ENCODE results near the gene GPBAR1. TPM values are rescaled to one million over a fixed set of nuclear protein-coding genes. Genes with fewer than 3 reads are reported as not detected.
A peak's percentile ranks its signal among the peaks of the same experiment; 100 is the strongest.

GPBAR1 gene
- total RNA-seq, 1 donor: 0.36 TPM

DNA sequence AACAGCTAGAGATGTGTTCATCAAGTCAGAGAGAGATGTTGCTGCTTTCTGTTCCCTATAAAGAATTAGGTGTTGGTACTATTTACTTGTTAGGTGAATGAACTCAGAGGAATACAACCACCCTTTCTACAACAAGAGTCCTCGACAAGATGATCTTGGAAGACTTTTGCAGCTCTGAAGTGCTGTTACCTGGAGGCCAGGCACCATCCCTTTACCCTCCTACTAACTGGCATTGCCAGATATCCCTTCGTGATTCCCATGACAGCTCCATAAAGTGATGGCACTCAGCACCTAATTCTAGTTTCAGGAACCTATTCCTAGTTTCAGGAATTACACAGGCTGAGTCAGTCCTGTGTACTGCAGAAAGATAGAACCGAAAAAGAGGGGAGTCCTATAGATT, 33.9 kb upstream of the GPBAR1 start:
- Histone ChIP-seq H2AFZ (ENCODE audit: low read length) (no peak overlapping the region), H3K4me1 (ENCODE audit: insufficient read depth, low read length) (peaks cover 47% of the 10 kb centered on the region), H3K36me3 (ENCODE audit: insufficient read depth, low read length) (peaks cover 73% of the 10 kb centered on the region), H3K79me2 (ENCODE audit: insufficient read depth, low read length) (peaks cover 75% of the 10 kb centered on the region), H3K27me3 (ENCODE audit: insufficient read depth, low read length) (no peaks in the 10 kb centered on the region), H3K9me3 (ENCODE audit: low read depth, low read length) (no peaks in the 10 kb centered on the region), H3K4me2 (ENCODE audit: insufficient read depth, low read length) (no peak overlapping the region), H3K4me3 (ENCODE audit: insufficient read depth, low read length) (no peak overlapping the region), H3K27ac (ENCODE audit: low read depth, low read length) (no peak overlapping the region), H4K20me1 (ENCODE audit: insufficient read depth, low read length) (peaks cover 44% of the 10 kb centered on the region)
- DNase-seq (ENCODE audit: insufficient read length, low spot score, missing footprints): no peak
- TF ChIP-seq, protein P1, sequence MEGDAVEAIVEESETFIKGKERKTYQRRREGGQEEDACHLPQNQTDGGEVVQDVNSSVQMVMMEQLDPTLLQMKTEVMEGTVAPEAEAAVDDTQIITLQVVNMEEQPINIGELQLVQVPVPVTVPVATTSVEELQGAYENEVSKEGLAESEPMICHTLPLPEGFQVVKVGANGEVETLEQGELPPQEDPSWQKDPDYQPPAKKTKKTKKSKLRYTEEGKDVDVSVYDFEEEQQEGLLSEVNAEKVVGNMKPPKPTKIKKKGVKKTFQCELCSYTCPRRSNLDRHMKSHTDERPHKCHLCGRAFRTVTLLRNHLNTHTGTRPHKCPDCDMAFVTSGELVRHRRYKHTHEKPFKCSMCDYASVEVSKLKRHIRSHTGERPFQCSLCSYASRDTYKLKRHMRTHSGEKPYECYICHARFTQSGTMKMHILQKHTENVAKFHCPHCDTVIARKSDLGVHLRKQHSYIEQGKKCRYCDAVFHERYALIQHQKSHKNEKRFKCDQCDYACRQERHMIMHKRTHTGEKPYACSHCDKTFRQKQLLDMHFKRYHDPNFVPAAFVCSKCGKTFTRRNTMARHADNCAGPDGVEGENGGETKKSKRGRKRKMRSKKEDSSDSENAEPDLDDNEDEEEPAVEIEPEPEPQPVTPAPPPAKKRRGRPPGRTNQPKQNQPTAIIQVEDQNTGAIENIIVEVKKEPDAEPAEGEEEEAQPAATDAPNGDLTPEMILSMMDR (IDR thresholded peaks at IDR 0.05; ENCODE audit: extremely low read depth, low read depth, low read length): no peak

DNA sequence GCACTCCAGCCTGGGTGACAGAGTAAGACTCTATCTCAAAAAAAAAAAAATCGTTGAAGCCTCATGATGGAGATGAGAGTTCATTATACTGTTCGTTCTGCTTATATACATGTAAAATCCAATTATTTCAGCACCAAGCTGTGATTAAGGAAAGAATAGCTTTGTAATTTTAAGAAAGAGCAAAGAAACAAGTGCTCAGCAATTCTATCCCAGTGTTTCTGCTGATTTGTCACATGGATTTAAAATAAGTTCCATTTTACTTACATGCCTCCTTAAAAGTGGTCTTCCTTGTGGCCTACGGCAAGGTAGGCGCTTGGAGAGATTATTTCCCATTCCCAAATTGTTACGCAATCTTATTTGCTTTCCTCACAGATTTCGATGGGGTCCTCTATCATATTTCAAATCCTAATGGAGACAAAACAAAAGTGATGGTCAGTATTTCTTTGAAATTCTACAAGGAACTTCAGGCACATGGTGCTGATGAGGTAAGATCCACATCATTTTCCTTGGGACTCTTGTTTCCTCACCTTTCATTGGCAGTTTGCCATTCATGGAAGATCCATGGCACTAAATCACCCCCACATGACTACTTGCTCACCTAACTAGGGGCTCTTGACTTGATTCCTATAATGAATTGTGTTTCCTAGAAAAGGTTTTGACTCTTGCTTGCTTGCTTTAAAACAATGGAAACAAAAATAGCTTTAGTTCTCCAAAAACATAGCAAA, 32.3 kb upstream of the GPBAR1 start:
- H3K9me3 ChIP-seq (ENCODE audit: low read depth, low read length): no peaks in the 10 kb centered on the region
- H3K27ac ChIP-seq (ENCODE audit: low read depth, low read length): peak overlapping the region; percentile 73
- no peak overlapping the region for H2AFZ ChIP-seq (ENCODE audit: low read length)
- H3K79me2 ChIP-seq (ENCODE audit: insufficient read depth, low read length): peaks cover 71% of the 10 kb centered on the region
- DNase-seq (ENCODE audit: insufficient read length, low spot score, missing footprints): peak; percentile 48
- H3K36me3 ChIP-seq (ENCODE audit: insufficient read depth, low read length): peaks cover 83% of the 10 kb centered on the region
- H3K4me2 ChIP-seq (ENCODE audit: insufficient read depth, low read length): peak overlapping the region; percentile 61
- peak overlapping the region; percentile 11 for H3K4me3 ChIP-seq (ENCODE audit: insufficient read depth, low read length)
- no peaks in the 10 kb centered on the region for H3K27me3 ChIP-seq (ENCODE audit: insufficient read depth, low read length)
- peaks cover 36% of the 10 kb centered on the region for H3K4me1 ChIP-seq (ENCODE audit: insufficient read depth, low read length)
- TF ChIP-seq, protein P1 (IDR thresholded peaks at IDR 0.05; ENCODE audit: extremely low read depth, low read depth, low read length): no peak
- peaks cover 28% of the 10 kb centered on the region for H4K20me1 ChIP-seq (ENCODE audit: insufficient read depth, low read length)

DNA sequence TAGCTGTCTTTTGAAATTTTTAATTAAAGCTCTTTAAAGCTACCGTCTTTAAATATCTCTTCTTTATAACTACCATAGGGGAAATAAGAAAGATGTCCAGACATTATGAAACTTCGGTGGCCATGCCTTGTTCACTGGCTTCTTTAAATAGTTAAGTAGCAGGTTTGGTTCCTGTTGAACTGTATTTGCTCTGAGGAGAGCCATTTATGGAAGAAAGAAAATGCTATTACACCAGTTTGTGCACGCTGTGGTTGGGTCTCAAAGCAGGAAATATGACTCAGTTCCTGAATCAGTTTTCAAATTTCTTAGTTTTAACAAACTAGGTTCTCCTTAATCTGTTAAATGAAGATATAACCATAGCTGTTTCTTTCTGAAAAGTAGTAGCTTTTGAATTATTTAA, 31.6 kb upstream of the GPBAR1 start:
- H3K9me3 ChIP-seq (ENCODE audit: low read depth, low read length): no peaks in the 10 kb centered on the region
- no peak overlapping the region for H2AFZ ChIP-seq (ENCODE audit: low read length)
- H3K36me3 ChIP-seq (ENCODE audit: insufficient read depth, low read length): peaks cover 86% of the 10 kb centered on the region
- H3K4me2 ChIP-seq (ENCODE audit: insufficient read depth, low read length): peak overlapping the region; percentile 61
- H3K27ac ChIP-seq (ENCODE audit: low read depth, low read length): peak overlapping the region; percentile 73
- H4K20me1 ChIP-seq (ENCODE audit: insufficient read depth, low read length): peaks cover 23% of the 10 kb centered on the region
- no peaks in the 10 kb centered on the region for H3K27me3 ChIP-seq (ENCODE audit: insufficient read depth, low read length)
- peaks cover 36% of the 10 kb centered on the region for H3K4me1 ChIP-seq (ENCODE audit: insufficient read depth, low read length)
- TF ChIP-seq, protein P1 (IDR thresholded peaks at IDR 0.05; ENCODE audit: extremely low read depth, low read depth, low read length): no peak
- peaks cover 70% of the 10 kb centered on the region for H3K79me2 ChIP-seq (ENCODE audit: insufficient read depth, low read length)
- DNase-seq (ENCODE audit: insufficient read length, low spot score, missing footprints): peak; percentile 85
- H3K4me3 ChIP-seq (ENCODE audit: insufficient read depth, low read length): no peak overlapping the region

DNA sequence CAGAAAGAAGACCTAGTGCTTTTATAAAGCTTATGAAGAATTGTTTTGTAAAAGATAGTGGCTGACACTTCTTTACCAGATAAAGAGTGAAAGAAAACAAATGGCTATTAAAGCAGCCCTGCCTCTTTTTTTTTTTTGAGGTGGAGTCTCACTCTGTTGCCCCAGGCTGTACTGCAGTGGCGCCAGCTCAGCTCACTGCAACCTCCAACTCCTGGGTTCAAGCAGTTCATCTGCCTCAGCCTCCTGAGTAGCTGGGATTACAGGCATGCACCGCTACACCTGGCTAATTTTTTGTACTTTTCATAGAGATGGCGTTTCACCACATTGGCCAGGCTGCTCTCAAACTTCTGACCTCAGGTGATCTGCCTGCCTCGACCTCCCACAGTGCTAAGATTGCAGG, 31.0 kb upstream of the GPBAR1 start:
- Histone ChIP-seq H3K9me3 (ENCODE audit: low read depth, low read length) (no peaks in the 10 kb centered on the region), H3K4me1 (ENCODE audit: insufficient read depth, low read length) (peaks cover 36% of the 10 kb centered on the region), H2AFZ (ENCODE audit: low read length) (no peak overlapping the region), H3K79me2 (ENCODE audit: insufficient read depth, low read length) (peaks cover 70% of the 10 kb centered on the region), H3K27me3 (ENCODE audit: insufficient read depth, low read length) (no peaks in the 10 kb centered on the region), H3K36me3 (ENCODE audit: insufficient read depth, low read length) (peaks cover 86% of the 10 kb centered on the region), H3K4me2 (ENCODE audit: insufficient read depth, low read length) (peak overlapping the region; percentile 61), H4K20me1 (ENCODE audit: insufficient read depth, low read length) (peaks cover 17% of the 10 kb centered on the region), H3K4me3 (ENCODE audit: insufficient read depth, low read length) (no peak overlapping the region), H3K27ac (ENCODE audit: low read depth, low read length) (peak overlapping the region; percentile 73)
- TF ChIP-seq, protein P1 (IDR thresholded peaks at IDR 0.05; ENCODE audit: extremely low read depth, low read depth, low read length): no peak
- DNase-seq (ENCODE audit: insufficient read length, low spot score, missing footprints): no peak
